Gastrocnemius medialis (tissue), 4 donors: ENCODE data around the gene OR13C5. TPM values are rescaled to one million over a fixed set of nuclear protein-coding genes. Genes with fewer than 3 reads are reported as not detected.
"Not testable (repeated sequence)": the region's sequence is repeated elsewhere in the genome, so short reads cannot be mapped to it uniquely, and the experiment has no call there.

Experiments
- ATAC-seq, 2 donors: fragments of 150-250 bp; one replicate each; pipeline ENCODE4 v1.9.1; 2016
- DNase-seq, 2 donors: peaks; one replicate each; pipeline ENCODE4 v3.0.0-alpha.2; 2019
- H3K27ac ChIP-seq, 4 donors: fragments of 200-600 bp; sonication (generic); 1 replicate in 1 of 4; 2 replicates in 3 of 4; pipeline ENCODE4 v1.5.1; 2016 to 2018; ENCODE audit warnings: mild to moderate bottlenecking in 2 of 4, moderate library complexity in 1 of 4
- H3K27me3 ChIP-seq, 3 donors: fragments of 200-600 bp; sonication (generic) in 2 of 3; 1 replicate in 1 of 3; 2 replicates in 2 of 3; pipeline versions ENCODE4 v1.5.1 to v1.6.0; 2016 to 2019; ENCODE audit warnings: mild to moderate bottlenecking in 1 of 3, moderate library complexity in 1 of 3
- H3K36me3 ChIP-seq, 2 donors: fragments of 200-600 bp; sonication (generic) in 1 of 2; one replicate each; pipeline ENCODE4 v1.5.1; 2017 to 2018
- H3K4me1 ChIP-seq, 2 donors: fragments of 200-600 bp; sonication (generic) in 1 of 2; one replicate each; pipeline ENCODE4 v1.5.1; 2016 to 2017; ENCODE audit warnings: mild to moderate bottlenecking in 2 of 2
- H3K4me3 ChIP-seq, 4 donors: fragments of 200-600 bp; sonication (generic) in 3 of 4; 1 replicate in 1 of 4; 2 replicates in 3 of 4; pipeline ENCODE4 v1.5.1; 2016 to 2019; ENCODE audit warnings: mild to moderate bottlenecking in 2 of 4
- H3K9me3 ChIP-seq, 3 donors: fragments of 200-600 bp; sonication (generic) in 2 of 3; 1 replicate in 1 of 3; 2 replicates in 2 of 3; pipeline ENCODE4 v1.5.1; 2016 to 2019
- CTCF ChIP-seq, 5 experiments: fragments of 450-650 bp in 3 of 5; fragments of 200-600 bp in 2 of 5; sonication (generic) in 2 of 5; IDR thresholded peaks in 4 of 5; conservative IDR thresholded peaks in 1 of 5; 1 replicate in 4 of 5; 2 replicates in 1 of 5; pipeline ENCODE4 v1.5.1; 2016 to 2019; ENCODE audit warnings: antibody characterized with exemption in 5 of 5, mild to moderate bottlenecking in 3 of 5, moderate library complexity in 3 of 5
- POLR2A ChIP-seq, 2 donors: fragments of 450-650 bp; IDR thresholded peaks; one replicate each; pipeline ENCODE4 v1.6.1; 2017; ENCODE audit warnings: antibody characterized with exemption in 2 of 2, mild to moderate bottlenecking in 2 of 2, moderate library complexity in 2 of 2
- in situ Hi-C, 4 donors: fragments of 200-750 bp; cut with MboI; loops; one replicate each; pipeline versions ENCODE4 v1.15.0 to v1.8.0; 2017; ENCODE audit warnings: low sequenced_read_pairs in 4 of 4
- intact Hi-C: fragments of 100-400 bp; cut with DNase I; formaldehyde crosslinking; loops from one replicate; pipeline ENCODE4 v1.15.1; 2023; ENCODE audit warnings: low total_unique reads
- total RNA-seq, 4 donors: library from RNA; depleted of rRNA; stranded (reverse); fragments of >200 nt; gene quantifications; one replicate each; pipeline versions ENCODE4 v1.1.0 to v1.2.3, GENCODE V29; 2016

OR13C5 gene
- total RNA-seq, result not detected

- H3K36me3 ChIP-seq, DNase-seq, H3K4me3 ChIP-seq, ATAC-seq, H3K4me1 ChIP-seq, H3K27me3 ChIP-seq, in situ Hi-C loops, intact Hi-C loops, H3K27ac ChIP-seq, H3K9me3 ChIP-seq: not testable (repeated sequence)
These were observed at the start of gene OR13C5 for GRCh38 chr9:104599313-104599712. Gene OR13C5, minus strand, starts transcription at chr9:104599413. Its CDS starts 0 bp downstream, at chr9:104599413.

GRCh38 chr9:104635456-104635855 lies 36.2 kb upstream of the OR13C5 start:
- no peak for ATAC-seq
- H3K27me3 ChIP-seq, result no peaks in the 10 kb centered on the region
- no peak overlapping the region for H3K27ac ChIP-seq
- no peaks in the 10 kb centered on the region for H3K4me1 ChIP-seq
- DNase-seq, result no peak
- peaks cover 0 to 4% (median 0%) of the 10 kb centered on the region in 3 donors for H3K9me3 ChIP-seq
- intact Hi-C loops (no loop called here), in situ Hi-C loops (no loop called here)
- H3K4me3 ChIP-seq, result no peak overlapping the region
- no peaks in the 10 kb centered on the region for H3K36me3 ChIP-seq
- TF ChIP-seq CTCF (IDR thresholded peaks at IDR 0.05 in 4 of 5, conservative IDR thresholded peaks at IDR 0.05 in 1 of 5) (no peak), POLR2A (IDR thresholded peaks at IDR 0.05) (no peak)

- Histone ChIP-seq H3K27me3 (no peaks in the 10 kb centered on the region), H3K36me3 (no peaks in the 10 kb centered on the region), H3K27ac (no peak overlapping the region), H3K4me1 (no peaks in the 10 kb centered on the region), H3K4me3 (no peak overlapping the region), H3K9me3 (peaks cover 0 to 2% (median 0%) of the 10 kb centered on the region in 3 donors)
- no peak for DNase-seq
- TF ChIP-seq POLR2A (IDR thresholded peaks at IDR 0.05), result no peak
- ATAC-seq, result no peak
- intact Hi-C loops (no loop called here), in situ Hi-C loops (no loop called here)
These were observed 34.8 kb upstream of the OR13C5 start for GRCh38 chr9:104633976-104634520.

- intact Hi-C loops, H3K9me3 ChIP-seq, H3K36me3 ChIP-seq, H3K27me3 ChIP-seq, DNase-seq, in situ Hi-C loops, H3K27ac ChIP-seq, H3K4me3 ChIP-seq, H3K4me1 ChIP-seq, ATAC-seq: not testable (repeated sequence)
These were observed 26.8 kb upstream of the OR13C5 start for GRCh38 chr9:104625964-104626363.

GRCh38 chr9:104618104-104618503 lies 18.9 kb upstream of the OR13C5 start, which contains the start of gene OR13C9:
Gene OR13C9, minus strand, starts transcription at chr9:104618204. Its CDS starts 0 bp downstream, at chr9:104618204.
- in situ Hi-C loops, result no loop called here
- no peaks in the 10 kb centered on the region for H3K9me3 ChIP-seq
- H3K4me1 ChIP-seq, result no peaks in the 10 kb centered on the region
- TF ChIP-seq POLR2A (IDR thresholded peaks at IDR 0.05), result no peak
- no peak for TF ChIP-seq CTCF (IDR thresholded peaks at IDR 0.05 in 4 of 5, conservative IDR thresholded peaks at IDR 0.05 in 1 of 5)
- no peak within 1 kb of the TSS for H3K4me3 ChIP-seq
- intact Hi-C loops, result no loop called here
- ATAC-seq (no peak), DNase-seq (no peak)
- H3K36me3 ChIP-seq, result no peaks in the 10 kb centered on the region
- no peak within 1 kb of the TSS for H3K27ac ChIP-seq
- no peaks in the 10 kb centered on the region for H3K27me3 ChIP-seq

GRCh38 chr9:104617418-104617817 lies 18.2 kb upstream of the OR13C5 start:
- in situ Hi-C loops (no loop called here), intact Hi-C loops (no loop called here)
- ATAC-seq, result no peak
- Histone ChIP-seq H3K36me3 (no peaks in the 10 kb centered on the region), H3K9me3 (no peaks in the 10 kb centered on the region), H3K27ac (no peak overlapping the region), H3K4me1 (no peaks in the 10 kb centered on the region), H3K4me3 (no peak overlapping the region), H3K27me3 (no peaks in the 10 kb centered on the region)
- DNase-seq, result no peak
- TF ChIP-seq CTCF (IDR thresholded peaks at IDR 0.05 in 4 of 5, conservative IDR thresholded peaks at IDR 0.05 in 1 of 5) (no peak), POLR2A (IDR thresholded peaks at IDR 0.05) (no peak)
